ENCODE data around the gene HOXA9. TPM values are rescaled to one million over a fixed set of nuclear protein-coding genes. Genes with fewer than 3 reads are reported as not detected.
A peak's percentile ranks its signal among the peaks of the same experiment; 100 is the strongest.

HOXA9 gene
- total and polyA plus RNA-seq, 9 donors, result 0.12 to 2.5 (median 0.57) TPM; not detected in 1

DNA sequence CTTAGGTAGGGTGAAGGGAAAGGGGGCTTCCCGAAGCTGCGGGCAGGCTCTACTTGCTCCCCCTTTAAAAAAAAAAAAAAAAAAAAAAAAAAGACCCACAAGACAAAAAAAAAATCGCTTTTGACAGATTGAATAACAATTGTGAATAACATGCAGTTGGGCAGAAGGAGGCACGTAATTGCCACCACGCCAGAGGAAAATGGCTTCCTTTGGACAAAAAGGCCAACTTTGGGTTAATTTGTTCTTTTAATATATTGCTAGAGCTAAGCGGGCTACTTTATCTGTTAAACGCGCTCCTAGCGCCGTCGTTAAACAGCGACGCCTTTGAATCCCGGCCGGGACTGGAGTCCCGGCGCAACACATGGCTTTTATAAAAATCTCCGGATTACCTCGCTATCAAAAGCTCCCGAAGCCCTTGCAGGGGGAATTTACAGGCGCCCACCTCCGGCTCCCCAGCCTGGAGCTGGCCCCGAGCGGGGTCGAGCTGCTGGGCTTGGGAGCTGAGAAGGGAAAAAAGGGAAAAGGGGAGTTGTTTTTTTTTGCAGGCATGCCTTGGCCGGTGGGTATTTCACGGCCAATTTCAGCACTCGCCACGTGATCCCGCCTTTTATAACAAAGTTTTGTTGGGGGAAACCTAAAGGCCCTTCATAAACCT is 18.5 kb upstream of the HOXA9 start:
- Histone ChIP-seq H3K4me3 (peak overlapping the region; percentile 46), H3K4me1 (ENCODE audit: insufficient read depth) (peaks cover 2% of the 10 kb centered on the region), H3K36me3 (no peaks in the 10 kb centered on the region), H3K27me3 (peaks cover 18% of the 10 kb centered on the region), H3K27ac (no peak overlapping the region), H3K9me3 (no peaks in the 10 kb centered on the region)
- TF ChIP-seq POLR2A (IDR thresholded peaks at IDR 0.05), result no peak
- TF ChIP-seq, protein P1, sequence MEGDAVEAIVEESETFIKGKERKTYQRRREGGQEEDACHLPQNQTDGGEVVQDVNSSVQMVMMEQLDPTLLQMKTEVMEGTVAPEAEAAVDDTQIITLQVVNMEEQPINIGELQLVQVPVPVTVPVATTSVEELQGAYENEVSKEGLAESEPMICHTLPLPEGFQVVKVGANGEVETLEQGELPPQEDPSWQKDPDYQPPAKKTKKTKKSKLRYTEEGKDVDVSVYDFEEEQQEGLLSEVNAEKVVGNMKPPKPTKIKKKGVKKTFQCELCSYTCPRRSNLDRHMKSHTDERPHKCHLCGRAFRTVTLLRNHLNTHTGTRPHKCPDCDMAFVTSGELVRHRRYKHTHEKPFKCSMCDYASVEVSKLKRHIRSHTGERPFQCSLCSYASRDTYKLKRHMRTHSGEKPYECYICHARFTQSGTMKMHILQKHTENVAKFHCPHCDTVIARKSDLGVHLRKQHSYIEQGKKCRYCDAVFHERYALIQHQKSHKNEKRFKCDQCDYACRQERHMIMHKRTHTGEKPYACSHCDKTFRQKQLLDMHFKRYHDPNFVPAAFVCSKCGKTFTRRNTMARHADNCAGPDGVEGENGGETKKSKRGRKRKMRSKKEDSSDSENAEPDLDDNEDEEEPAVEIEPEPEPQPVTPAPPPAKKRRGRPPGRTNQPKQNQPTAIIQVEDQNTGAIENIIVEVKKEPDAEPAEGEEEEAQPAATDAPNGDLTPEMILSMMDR (IDR thresholded peaks at IDR 0.05), result no peak
- TF ChIP-seq EP300 (IDR thresholded peaks at IDR 0.05), result no peak
- intact Hi-C loops (cut with DNase I), result loop anchor here in 1 of 4 donors (10.0 kb wide), 1 partner anchor 1319 kb away; no protein-coding TSS in a partner anchor
- WGBS, 3 donors, result 5 to 6% (median 5%) methylated on average over 30 of the region's 30 CpGs
- peak in 1 of 5 donors; percentile 34 for DNase-seq

DNA sequence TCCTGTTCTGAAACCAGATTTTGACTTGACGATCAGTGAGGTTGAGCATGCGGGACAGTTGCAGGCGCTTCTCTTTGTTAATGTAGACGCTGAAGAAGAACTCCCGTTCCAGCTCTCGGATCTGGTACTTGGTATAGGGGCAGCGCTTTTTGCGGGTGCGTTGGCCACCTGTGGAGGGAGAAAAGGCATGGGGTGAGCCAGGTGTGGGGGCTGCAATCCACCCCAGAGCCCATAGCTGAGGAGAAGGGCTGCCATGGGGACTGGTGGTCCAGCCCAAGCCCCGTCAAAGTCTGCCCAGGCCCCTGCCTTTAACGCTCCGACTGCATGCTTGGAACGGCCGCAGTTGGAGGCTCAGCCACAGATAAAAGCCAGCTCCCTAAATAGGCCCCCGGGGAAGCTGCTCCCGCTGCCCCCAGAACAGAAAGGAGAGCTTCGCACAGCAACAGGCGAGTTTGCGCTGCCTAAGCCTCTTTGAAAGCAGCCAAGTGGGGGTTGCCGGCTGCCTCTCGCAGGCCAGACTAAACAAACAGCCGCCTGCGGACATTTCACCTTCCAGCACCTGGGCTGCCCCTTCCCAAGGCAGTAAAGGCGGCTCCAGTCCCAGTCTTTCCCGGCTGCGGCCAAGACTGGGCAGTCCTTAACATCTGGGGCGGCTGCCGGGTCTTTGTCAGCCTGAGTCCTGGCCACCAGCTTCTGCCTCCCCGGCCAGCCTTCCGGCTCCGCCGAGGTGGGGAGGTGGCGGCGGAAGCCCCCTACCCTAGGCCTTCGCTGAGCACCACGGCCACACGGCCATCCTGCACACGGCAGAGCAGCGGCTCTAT is 17.7 kb upstream of the HOXA9 start:
- intact Hi-C loops (cut with DNase I), result loop anchor here in 1 of 4 donors (10.0 kb wide), 1 partner anchor 1318 kb away; no protein-coding TSS in a partner anchor

DNA sequence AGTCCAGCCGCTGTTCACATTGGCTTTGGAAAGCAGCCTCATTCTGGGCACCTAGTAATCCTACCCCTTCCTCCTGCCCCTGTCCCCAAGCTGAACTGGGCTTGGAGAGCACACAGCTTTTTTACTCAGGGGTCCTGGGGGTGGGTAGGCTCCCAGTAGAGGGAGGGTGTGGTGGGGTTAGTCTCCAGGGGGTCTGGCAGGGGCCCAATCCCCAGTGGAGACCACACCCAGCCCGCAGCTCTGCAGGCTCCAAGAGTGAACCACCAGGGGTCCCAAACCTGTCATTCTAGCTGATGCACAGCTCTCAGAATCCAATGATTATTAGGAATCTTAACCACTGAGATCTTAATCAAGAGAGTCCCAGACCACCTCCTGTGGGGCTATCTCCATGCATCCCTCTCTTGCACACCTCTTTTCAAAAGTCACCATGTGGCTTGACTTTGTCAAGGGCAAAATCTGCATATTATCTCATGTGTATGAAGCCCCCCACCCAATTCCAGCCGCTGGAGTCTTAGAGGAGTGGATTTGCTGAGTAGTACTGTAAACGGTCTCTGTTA is 17.0 kb upstream of the HOXA9 start:
- peak in 1 of 5 donors; percentile 29 for DNase-seq
- Histone ChIP-seq H3K4me3 (peak overlapping the region; percentile 46), H3K36me3 (no peaks in the 10 kb centered on the region), H3K27ac (no peak overlapping the region), H3K27me3 (peaks cover 18% of the 10 kb centered on the region), H3K9me3 (no peaks in the 10 kb centered on the region), H3K4me1 (ENCODE audit: insufficient read depth) (peaks cover 2% of the 10 kb centered on the region)
- intact Hi-C loops (cut with DNase I), result loop anchor here in 1 of 4 donors (10.0 kb wide), 1 partner anchor 1318 kb away; no protein-coding TSS in a partner anchor
- WGBS, 3 donors, result 22 to 43% (median 34%) methylated on average over 4 of the region's 4 CpGs
- no peak for TF ChIP-seq EP300 (IDR thresholded peaks at IDR 0.05)
- TF ChIP-seq, protein P1 (IDR thresholded peaks at IDR 0.05), result no peak
- no peak for TF ChIP-seq POLR2A (IDR thresholded peaks at IDR 0.05)

More for the DNA sequence above, 17.7 kb upstream of the HOXA9 start:
- Histone ChIP-seq H3K9me3 (no peaks in the 10 kb centered on the region), H3K27ac (no peak overlapping the region), H3K36me3 (no peaks in the 10 kb centered on the region), H3K4me3 (peak overlapping the region; percentile 46), H3K27me3 (peaks cover 18% of the 10 kb centered on the region), H3K4me1 (ENCODE audit: insufficient read depth) (peaks cover 2% of the 10 kb centered on the region)
- TF ChIP-seq POLR2A (IDR thresholded peaks at IDR 0.05) (no peak), EP300 (IDR thresholded peaks at IDR 0.05) (no peak)
- TF ChIP-seq, protein P1 (IDR thresholded peaks at IDR 0.05), result no peak
- peak in 1 of 5 donors; percentile 30 for DNase-seq
- WGBS, 3 donors, result 8 to 9% (median 9%) methylated on average over 39 of the region's 39 CpGs

DNA sequence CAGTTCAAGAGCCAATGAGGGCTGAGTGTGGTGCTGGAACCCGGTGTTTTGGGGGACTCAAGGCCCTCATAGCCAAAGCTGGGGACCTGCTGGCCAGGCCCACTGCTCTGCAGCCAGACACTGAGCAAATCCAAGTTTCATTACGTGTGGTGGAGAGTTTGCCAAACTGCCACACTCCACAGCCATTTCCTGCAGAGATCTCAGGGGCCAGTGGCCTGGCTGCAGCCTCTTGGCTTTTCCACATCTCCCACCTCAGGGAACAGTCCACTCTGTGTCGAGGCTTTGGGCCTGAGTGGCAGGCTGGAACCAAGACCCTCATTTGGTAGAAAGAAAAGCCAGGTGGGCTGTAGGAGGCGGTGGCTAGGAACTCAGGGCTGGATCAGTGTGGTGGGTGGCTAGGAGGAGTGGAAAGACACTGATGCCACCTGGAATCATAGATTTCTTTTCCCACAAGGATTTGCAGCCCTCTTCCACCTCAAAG is 16.5 kb upstream of the HOXA9 start:
- peak overlapping the region; percentile 21 for H3K4me3 ChIP-seq
- peaks cover 2% of the 10 kb centered on the region for H3K4me1 ChIP-seq (ENCODE audit: insufficient read depth)
- peak in 1 of 5 donors; percentile 19 for DNase-seq
- no peaks in the 10 kb centered on the region for H3K9me3 ChIP-seq
- H3K27ac ChIP-seq, result no peak overlapping the region
- peaks cover 18% of the 10 kb centered on the region for H3K27me3 ChIP-seq
- TF ChIP-seq, protein P1 (IDR thresholded peaks at IDR 0.05), result no peak
- no peak for TF ChIP-seq EP300 (IDR thresholded peaks at IDR 0.05)
- intact Hi-C loops (cut with DNase I), result loop anchor here in 1 of 4 donors (10.0 kb wide), 1 partner anchor 1317 kb away; no protein-coding TSS in a partner anchor
- H3K36me3 ChIP-seq, result no peaks in the 10 kb centered on the region
- WGBS, 3 donors, result 48 to 88% (median 57%) methylated on average over 4 of the region's 4 CpGs

Data from ovary (tissue), 9 donors.